ENCODE data around the gene ADD3.
"Not testable (repeated sequence)": the region's sequence is repeated elsewhere in the genome, so short reads cannot be mapped to it uniquely, and the experiment has no call there.

Gene ADD3

GRCh38 chr10:110042891-110043290 lies 35.1 kb downstream of the ADD3 start:
- Histone ChIP-seq H2AFZ (ENCODE audit: low read depth, low read length) (no peak overlapping the region), H3K9me3 (ENCODE audit: insufficient read depth, low read length, severe bottlenecking) (peaks cover 9% of the 10 kb centered on the region), H3K27me3 (ENCODE audit: insufficient read depth, low read length, poor library complexity) (no peaks in the 10 kb centered on the region), H4K20me1 (ENCODE audit: insufficient read depth, low read length) (peaks cover 22% of the 10 kb centered on the region), H3K27ac (ENCODE audit: low read length) (no peak overlapping the region), H3K4me3 (ENCODE audit: low read depth in 1 of 2, low read length in 2 of 2) (no peak overlapping the region), H3K79me2 (ENCODE audit: insufficient read depth, low read length) (peaks cover 90% of the 10 kb centered on the region), H3K36me3 (ENCODE audit: insufficient read depth, low read length) (peaks cover 4% of the 10 kb centered on the region), H3K4me2 (ENCODE audit: insufficient read depth, low read length) (no peak overlapping the region), H3K9ac (ENCODE audit: low read depth, low read length) (no peak overlapping the region), H3K4me1 (ENCODE audit: insufficient read depth, low read length) (no peaks in the 10 kb centered on the region)
- DNase-seq (no peak), ATAC-seq (ENCODE audit: insufficient read depth, low read depth) (no peak)
- no peak for TF ChIP-seq EZH2 (IDR thresholded peaks at IDR 0.05; ENCODE audit: borderline replicate concordance, low read depth, low read length, severe bottlenecking)
- TF ChIP-seq CTCF (IDR thresholded peaks at IDR 0.05; ENCODE audit: borderline replicate concordance, extremely low read depth, low read length, poor library complexity, severe bottlenecking), result no peak

- H3K79me2 ChIP-seq (ENCODE audit: insufficient read depth, low read length), result peaks cover 88% of the 10 kb centered on the region
- no peak for DNase-seq
These were observed 36.9 kb downstream of the ADD3 start for GRCh38 chr10:110044681-110045080.

GRCh38 chr10:110045772-110046171 lies 38.0 kb downstream of the ADD3 start:
- peaks cover 5% of the 10 kb centered on the region for H3K36me3 ChIP-seq (ENCODE audit: insufficient read depth, low read length)
- no peak overlapping the region for H3K4me2 ChIP-seq (ENCODE audit: insufficient read depth, low read length)
- no peak overlapping the region for H3K9ac ChIP-seq (ENCODE audit: low read depth, low read length)
- H3K79me2 ChIP-seq (ENCODE audit: insufficient read depth, low read length), result peaks cover 86% of the 10 kb centered on the region
- TF ChIP-seq EZH2 (IDR thresholded peaks at IDR 0.05; ENCODE audit: borderline replicate concordance, low read depth, low read length, severe bottlenecking) (no peak), CTCF (IDR thresholded peaks at IDR 0.05; ENCODE audit: borderline replicate concordance, extremely low read depth, low read length, poor library complexity, severe bottlenecking) (no peak)
- H4K20me1 ChIP-seq (ENCODE audit: insufficient read depth, low read length), result peaks cover 6% of the 10 kb centered on the region; the same call in 1 of the 2 replicates
- no peak overlapping the region for H3K27ac ChIP-seq (ENCODE audit: low read length)
- ATAC-seq (ENCODE audit: insufficient read depth, low read depth), result no peak
- no peaks in the 10 kb centered on the region for H3K27me3 ChIP-seq (ENCODE audit: insufficient read depth, low read length, poor library complexity)
- H2AFZ ChIP-seq (ENCODE audit: low read depth, low read length), result no peak overlapping the region
- no peaks in the 10 kb centered on the region for H3K4me1 ChIP-seq (ENCODE audit: insufficient read depth, low read length)
- peaks cover 10% of the 10 kb centered on the region for H3K9me3 ChIP-seq (ENCODE audit: insufficient read depth, low read length, severe bottlenecking)
- DNase-seq, result no peak
- no peak overlapping the region for H3K4me3 ChIP-seq (ENCODE audit: low read depth in 1 of 2, low read length in 2 of 2)

More at GRCh38 chr10:110044681-110045080, 36.9 kb downstream of the ADD3 start:
- TF ChIP-seq EZH2 (IDR thresholded peaks at IDR 0.05; ENCODE audit: borderline replicate concordance, low read depth, low read length, severe bottlenecking) (no peak), CTCF (IDR thresholded peaks at IDR 0.05; ENCODE audit: borderline replicate concordance, extremely low read depth, low read length, poor library complexity, severe bottlenecking) (no peak)
- no peak overlapping the region for H3K4me3 ChIP-seq (ENCODE audit: low read depth in 1 of 2, low read length in 2 of 2)
- no peak overlapping the region for H3K9ac ChIP-seq (ENCODE audit: low read depth, low read length)
- peaks cover 10% of the 10 kb centered on the region for H4K20me1 ChIP-seq (ENCODE audit: insufficient read depth, low read length)
- H3K27me3 ChIP-seq (ENCODE audit: insufficient read depth, low read length, poor library complexity), result no peaks in the 10 kb centered on the region
- H3K9me3 ChIP-seq (ENCODE audit: insufficient read depth, low read length, severe bottlenecking), result peaks cover 10% of the 10 kb centered on the region
- no peak for ATAC-seq (ENCODE audit: insufficient read depth, low read depth)
- peaks cover 5% of the 10 kb centered on the region for H3K36me3 ChIP-seq (ENCODE audit: insufficient read depth, low read length)
- no peak overlapping the region for H3K27ac ChIP-seq (ENCODE audit: low read length)
- no peak overlapping the region for H2AFZ ChIP-seq (ENCODE audit: low read depth, low read length)
- no peaks in the 10 kb centered on the region for H3K4me1 ChIP-seq (ENCODE audit: insufficient read depth, low read length)
- H3K4me2 ChIP-seq (ENCODE audit: insufficient read depth, low read length), result no peak overlapping the region

- H3K36me3 ChIP-seq (ENCODE audit: insufficient read depth, low read length); H3K9ac ChIP-seq (ENCODE audit: low read depth, low read length); H3K27me3 ChIP-seq (ENCODE audit: insufficient read depth, low read length, poor library complexity); H2AFZ ChIP-seq (ENCODE audit: low read depth, low read length); H4K20me1 ChIP-seq (ENCODE audit: insufficient read depth, low read length); H3K4me3 ChIP-seq (ENCODE audit: low read depth in 1 of 2, low read length in 2 of 2); H3K27ac ChIP-seq (ENCODE audit: low read length); ATAC-seq (ENCODE audit: insufficient read depth, low read depth); H3K9me3 ChIP-seq (ENCODE audit: insufficient read depth, low read length, severe bottlenecking); DNase-seq; H3K4me1 ChIP-seq (ENCODE audit: insufficient read depth, low read length); H3K4me2 ChIP-seq (ENCODE audit: insufficient read depth, low read length): not testable (repeated sequence)
- peaks cover 87% of the 10 kb centered on the region for H3K79me2 ChIP-seq (ENCODE audit: insufficient read depth, low read length)
These were observed 40.4 kb downstream of the ADD3 start for GRCh38 chr10:110048145-110048544.

All from DND-41 (cell line).